ENCODE data around the gene CRYZ. TPM values are rescaled to one million over a fixed set of nuclear protein-coding genes. Genes with fewer than 3 reads are reported as not detected.
"Not testable (repeated sequence)": the region's sequence is repeated elsewhere in the genome, so short reads cannot be mapped to it uniquely, and the experiment has no call there.

The CRYZ gene, protein sequence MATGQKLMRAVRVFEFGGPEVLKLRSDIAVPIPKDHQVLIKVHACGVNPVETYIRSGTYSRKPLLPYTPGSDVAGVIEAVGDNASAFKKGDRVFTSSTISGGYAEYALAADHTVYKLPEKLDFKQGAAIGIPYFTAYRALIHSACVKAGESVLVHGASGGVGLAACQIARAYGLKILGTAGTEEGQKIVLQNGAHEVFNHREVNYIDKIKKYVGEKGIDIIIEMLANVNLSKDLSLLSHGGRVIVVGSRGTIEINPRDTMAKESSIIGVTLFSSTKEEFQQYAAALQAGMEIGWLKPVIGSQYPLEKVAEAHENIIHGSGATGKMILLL
- 23.0 TPM for polyA plus RNA-seq (2013, experiment 1 of 2; ENCODE audit: insufficient read length)
- polyA plus RNA-seq (2013, experiment 2 of 2; ENCODE audit: insufficient read length), result 16.4 TPM

DNA sequence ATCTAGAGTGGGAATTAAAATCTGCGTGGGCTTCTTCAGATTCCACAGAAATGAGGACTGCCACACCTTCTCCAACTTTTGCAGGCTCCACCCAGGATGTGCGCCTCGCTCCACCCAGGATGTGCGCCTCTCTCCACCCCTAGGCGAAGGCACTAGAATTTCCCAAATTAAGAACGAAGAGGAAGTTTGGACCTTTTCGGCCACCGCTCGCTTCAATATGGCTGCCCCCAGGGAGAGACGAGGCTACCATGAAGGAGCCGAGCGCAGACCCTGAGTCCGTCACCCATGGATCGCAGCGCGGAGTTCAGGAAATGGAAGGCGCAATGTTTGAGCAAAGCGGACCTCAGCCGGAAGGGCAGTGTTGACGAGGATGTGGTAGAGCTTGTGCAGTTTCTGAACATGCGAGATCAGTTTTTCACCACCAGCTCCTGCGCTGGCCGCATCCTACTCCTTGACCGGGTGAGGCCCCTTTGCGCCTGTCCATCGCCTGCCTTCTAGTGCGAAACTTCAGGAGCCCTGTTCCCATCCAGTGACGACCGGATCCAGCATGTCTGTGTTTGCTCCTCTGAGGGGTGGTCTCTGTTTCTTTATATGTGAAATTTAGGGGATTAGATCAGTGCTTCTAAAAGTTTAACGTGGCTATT is at the start of gene CRYZ, which contains the start of gene TYW3:
Gene CRYZ, minus strand, starts transcription at position 91 of the 644 bp plus-strand sequence. CDS start 8,229 bp downstream, outside the sequence.
Gene TYW3, plus strand, starts transcription at position 193 of the 644 bp plus-strand sequence. Its CDS starts 93 bp downstream, at position 286.
- peak; percentile 96 for DNase-seq

- no peak for DNase-seq
These were observed 47.7 kb upstream of the CRYZ start for GRCh38 chr1:74780594-74780993.

DNA sequence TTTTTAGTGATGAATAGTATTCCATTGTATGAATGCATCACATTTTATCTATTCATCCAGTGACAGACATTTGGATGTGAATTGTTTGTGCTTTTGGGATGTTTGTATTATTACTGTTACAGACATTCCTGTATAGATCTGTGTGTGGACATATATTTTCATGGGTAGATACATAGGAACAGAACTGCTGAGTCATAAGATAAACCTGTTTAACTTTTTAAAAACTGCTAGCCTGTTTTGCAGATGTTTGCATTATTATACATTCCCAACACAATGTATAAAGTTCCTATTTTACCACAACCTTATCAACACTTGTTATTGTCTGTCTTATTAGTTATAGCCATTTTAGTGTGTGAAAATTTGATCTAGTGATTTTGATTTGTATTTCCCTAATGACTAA is 46.9 kb upstream of the CRYZ start:
- no peak for DNase-seq

DNA sequence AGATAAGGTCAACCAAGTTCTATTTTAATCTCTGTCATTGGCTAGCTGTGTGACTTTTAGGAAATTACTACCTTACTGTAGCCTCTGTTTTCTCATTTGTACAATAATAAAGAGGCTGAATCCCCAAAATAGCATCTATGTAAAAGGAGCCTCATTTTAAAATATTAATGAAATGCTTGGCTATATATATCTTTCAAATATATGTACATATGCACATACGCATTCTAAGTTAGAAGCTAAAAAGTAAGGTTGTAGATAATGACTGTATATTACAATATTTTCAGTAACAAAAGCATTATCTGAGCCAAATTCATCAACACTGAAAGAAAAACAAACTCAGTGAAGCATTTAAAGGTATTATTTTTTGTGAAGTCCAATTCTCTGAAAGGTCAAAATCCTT is 44.7 kb upstream of the CRYZ start:
- no peak for DNase-seq

- no peak for DNase-seq
These were observed 42.9 kb upstream of the CRYZ start for GRCh38 chr1:74775735-74776134.

- no peak for DNase-seq
These were observed 40.7 kb upstream of the CRYZ start for GRCh38 chr1:74773582-74773981.

- DNase-seq, result no peak
These were observed 40.1 kb upstream of the CRYZ start for GRCh38 chr1:74772945-74773344.

- peak; percentile 57 for DNase-seq
These were observed 39.2 kb upstream of the CRYZ start for GRCh38 chr1:74771913-74772515.

DNA sequence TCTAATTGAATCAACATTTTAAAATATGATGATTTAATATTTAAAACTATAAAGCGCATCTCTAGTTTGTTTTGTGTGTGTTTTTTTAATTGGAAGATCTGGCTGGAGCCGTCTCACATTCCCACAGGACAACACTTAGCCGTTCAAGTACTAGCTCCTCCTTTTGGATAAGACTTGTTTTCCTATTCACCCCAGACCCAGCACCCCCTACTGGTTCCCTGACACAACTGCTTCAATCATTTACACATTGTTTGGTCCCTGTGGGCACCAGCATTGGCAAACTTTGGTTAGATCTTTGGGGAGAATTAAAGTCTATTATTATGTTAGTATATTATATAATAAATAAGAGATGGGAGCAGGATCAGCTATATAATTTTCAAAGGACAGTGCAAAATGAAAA is 34.6 kb upstream of the CRYZ start:
- DNase-seq, result peak; percentile 13

- DNase-seq, result no peak
These were observed 33.7 kb upstream of the CRYZ start for GRCh38 chr1:74766579-74766978.

GRCh38 chr1:74763807-74764206 is 31.0 kb upstream of the CRYZ start:
- no peak for DNase-seq

GRCh38 chr1:74756650-74757049 is 23.8 kb upstream of the CRYZ start:
- not testable (repeated sequence) for DNase-seq

GRCh38 chr1:74755475-74755874 is 22.6 kb upstream of the CRYZ start:
- no peak for DNase-seq

- DNase-seq, result no peak
These were observed 20.3 kb upstream of the CRYZ start for GRCh38 chr1:74753104-74753503.

GRCh38 chr1:74748960-74749359 is 16.1 kb upstream of the CRYZ start:
- no peak for DNase-seq

- DNase-seq, result not testable (repeated sequence)
These were observed 12.4 kb upstream of the CRYZ start for GRCh38 chr1:74745247-74745646.

DNA sequence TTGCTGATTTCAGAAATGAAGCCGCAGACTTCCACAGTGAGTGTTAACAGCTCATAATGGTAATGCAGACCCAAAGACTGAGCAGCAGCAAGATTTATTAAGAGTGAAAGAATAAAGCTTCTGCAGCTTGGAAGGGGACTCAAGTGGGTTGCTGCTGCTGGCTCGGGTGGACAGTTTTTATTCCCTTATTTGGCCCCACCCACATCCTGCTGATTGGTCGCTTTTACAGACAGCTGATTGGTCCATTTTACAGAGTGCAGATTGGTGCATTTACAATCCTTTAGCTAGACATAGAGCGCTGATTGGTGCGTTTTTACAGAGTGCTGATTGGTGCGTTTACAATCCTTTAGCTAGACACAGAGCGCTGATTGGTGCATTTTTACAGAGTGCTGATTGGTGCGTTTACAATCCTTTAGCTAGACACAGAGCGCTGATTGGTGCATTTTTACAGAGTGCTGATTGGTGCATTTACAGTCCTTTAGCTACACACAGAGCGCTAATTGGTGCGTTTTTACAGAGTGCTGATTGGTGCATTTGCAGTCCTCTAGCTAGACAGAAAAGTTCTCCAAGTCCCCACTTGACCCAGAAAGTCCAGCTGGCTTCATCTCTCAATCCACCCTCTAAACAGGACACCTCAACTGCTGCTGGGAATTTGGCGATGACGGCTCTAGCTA is 7.6 kb upstream of the CRYZ start:
- DNase-seq, result not testable (repeated sequence)

- DNase-seq, result no peak
These were observed 4.5 kb upstream of the CRYZ start for GRCh38 chr1:74737333-74737732.

- DNase-seq, result peak; percentile 77
These were observed 994 bp upstream of the CRYZ start for GRCh38 chr1:74733604-74734484.

DNA sequence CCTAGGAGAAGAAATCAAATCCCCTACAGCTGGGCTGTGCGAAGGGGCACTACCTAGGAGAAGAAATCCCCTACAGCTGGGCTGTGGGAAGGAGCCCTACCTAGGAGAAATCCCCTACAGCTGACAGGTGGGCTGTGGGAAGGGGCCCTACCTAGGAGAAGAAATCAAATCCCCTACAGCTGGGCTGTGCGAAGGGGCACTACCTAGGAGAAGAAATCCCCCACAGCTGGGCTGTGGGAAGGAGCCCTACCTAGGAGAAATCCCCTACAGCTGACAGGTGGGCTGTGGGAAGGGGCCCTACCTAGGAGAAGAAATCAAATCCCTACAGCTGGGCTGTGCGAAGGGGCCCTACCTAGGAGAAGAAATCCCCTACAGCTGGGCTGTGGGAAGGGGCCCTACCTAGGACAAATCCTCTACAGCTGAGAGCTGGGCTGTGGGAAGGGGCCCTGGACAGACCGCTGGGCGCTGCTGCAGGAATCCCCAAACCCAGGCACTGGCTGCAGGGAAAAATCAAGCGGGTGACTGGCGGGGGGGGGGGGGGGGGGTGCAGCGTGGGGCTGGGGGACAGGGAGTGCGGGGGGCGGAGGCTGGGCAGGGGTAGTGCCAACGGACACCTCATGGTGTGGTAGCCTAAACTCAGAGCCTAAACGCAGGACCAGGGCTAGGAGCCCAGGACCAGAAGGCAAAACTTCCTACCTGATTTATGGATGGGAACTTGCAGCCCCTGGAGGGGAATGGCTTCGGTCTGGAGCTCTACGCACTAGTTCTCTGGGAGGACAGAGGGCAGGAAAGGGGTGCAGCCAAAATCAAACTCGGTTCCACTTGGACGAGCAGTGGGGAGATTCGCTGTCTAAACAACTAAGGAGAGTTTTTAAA is 541 bp downstream of the CRYZ start:
- not testable (repeated sequence) for DNase-seq

Data from fibroblast of skin of back (primary cell).